Fibroblast of lung (primary cell): ENCODE measurements around the gene MICOS13. TPM values are rescaled to one million over a fixed set of nuclear protein-coding genes. Genes with fewer than 3 reads are reported as not detected.

ENCODE experiments used
- DNase-seq, 2 donors: peaks; one replicate each; pipeline versions ENCODE4 v3.0.0 to v3.0.0-alpha.2; 2010; ENCODE audit warnings: low read depth in 2 of 2
- H2AFZ ChIP-seq: 2 replicates; pipeline ENCODE4 v1.5.1; 2012; ENCODE audit warnings: low read length, control low read depth, inconsistent platforms
- H3K27ac ChIP-seq: 2 replicates; pipeline ENCODE4 v1.5.1; 2011; ENCODE audit warnings: low read length, control low read depth; ENCODE audit not compliant: insufficient read depth
- H3K27me3 ChIP-seq: 2 replicates; pipeline ENCODE4 v1.5.1; 2011; ENCODE audit warnings: mild to moderate bottlenecking, low read length; ENCODE audit not compliant: control insufficient read depth, insufficient read depth
- H3K36me3 ChIP-seq: 2 replicates; pipeline ENCODE4 v1.5.1; 2011; ENCODE audit warnings: low read length; ENCODE audit not compliant: control insufficient read depth, insufficient read depth
- H3K4me1 ChIP-seq: 2 replicates; pipeline ENCODE4 v1.5.1; 2011; ENCODE audit warnings: low read length; ENCODE audit not compliant: control insufficient read depth, insufficient read depth; ENCODE audit errors: extremely low read depth
- H3K4me2 ChIP-seq: 2 replicates; pipeline ENCODE4 v1.5.1; 2011; ENCODE audit warnings: low read length, control low read depth; ENCODE audit not compliant: insufficient read depth; ENCODE audit errors: extremely low read depth
- H3K4me3 ChIP-seq, 4 experiments: fragments of 200-600 bp in 1 of 4; sonication (generic) in 1 of 4; replicated peaks in 1 of 4; 2 replicates each; pipeline ENCODE4 v1.5.1; 2011 to 2016; ENCODE audit warnings: low read length in 4 of 4, low read depth in 3 of 4, mild to moderate bottlenecking in 3 of 4, control low read depth in 2 of 4, inconsistent platforms in 1 of 4, mixed read lengths in 1 of 4; ENCODE audit not compliant: insufficient read depth in 1 of 4; ENCODE audit errors: control extremely low read depth in 1 of 4
- H3K79me2 ChIP-seq: 2 replicates; pipeline ENCODE4 v1.5.1; 2012; ENCODE audit warnings: mild to moderate bottlenecking, low read length, inconsistent platforms; ENCODE audit not compliant: control insufficient read depth, insufficient read depth
- H3K9ac ChIP-seq: 2 replicates; pipeline ENCODE4 v1.5.1; 2011; ENCODE audit warnings: mild to moderate bottlenecking, low read length, control low read depth; ENCODE audit not compliant: insufficient read depth
- H3K9me3 ChIP-seq: 2 replicates; pipeline ENCODE4 v1.5.1; 2012; ENCODE audit warnings: low read depth, low read length; ENCODE audit not compliant: control insufficient read depth, insufficient read depth
- H4K20me1 ChIP-seq: 2 replicates; pipeline ENCODE4 v1.5.1; 2011; ENCODE audit warnings: low read length; ENCODE audit not compliant: control insufficient read depth, insufficient read depth; ENCODE audit errors: extremely low read depth
- CTCF ChIP-seq, 2 donors: IDR thresholded peaks in 1 of 2; conservative IDR thresholded peaks in 1 of 2; 1 replicate in 1 of 2; 2 replicates in 1 of 2; pipeline ENCODE4 v1.5.1; 2011 to 2012; ENCODE audit warnings: low read length in 2 of 2, control low read depth in 1 of 2, inconsistent platforms in 1 of 2, low read depth in 1 of 2, mild to moderate bottlenecking in 1 of 2
- EZH2 ChIP-seq: IDR thresholded peaks from 2 replicates; pipeline ENCODE4 v1.5.1; 2012; ENCODE audit warnings: low read length, control low read depth, mild to moderate bottlenecking; ENCODE audit errors: missing control alignments
- polyA plus RNA-seq, 2 donors: library from polyadenylated mRNA; depleted of rRNA in 1 of 2; stranded (reverse) in 1 of 2; unstranded in 1 of 2; fragments of >200 nt; gene quantifications; 2 replicates each; pipeline ENCODE4 v1.2.1, GENCODE V29; 2011 to 2012; ENCODE audit warnings: missing spikeins in 1 of 2
- total RNA-seq: library from RNA; depleted of rRNA; stranded (reverse); fragments of >200 nt; gene quantifications from 2 replicates; pipeline ENCODE4 v1.2.1, GENCODE V29; 2014

Gene MICOS13
- total and polyA plus RNA-seq, 2 donors (not counting 1 experiment from before 2014, with no cell fraction given): 20.8 to 73.5 TPM

DNA sequence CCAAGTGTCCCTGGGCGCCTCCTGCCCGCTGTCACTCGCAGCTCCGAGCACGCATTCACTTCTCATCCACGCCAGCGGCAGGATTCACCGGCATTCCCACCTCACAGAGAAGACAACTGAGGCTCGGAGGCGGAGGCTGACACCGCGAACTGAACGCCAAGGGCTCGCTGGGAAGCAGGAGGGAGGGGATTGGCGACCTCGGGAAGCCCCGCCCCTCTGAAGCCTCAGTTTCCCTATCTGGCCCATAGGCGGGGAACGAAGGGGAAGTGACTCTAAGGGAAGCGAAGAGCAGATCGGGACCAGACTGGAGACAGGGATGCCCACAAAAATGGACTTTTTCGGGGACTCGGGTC lies 256 bp downstream of the MICOS13 start:
- TF ChIP-seq CTCF (conservative IDR thresholded peaks at IDR 0.05 in 1 of 2, IDR thresholded peaks at IDR 0.05 in 1 of 2; ENCODE audit: low read depth in 1 of 2, low read length in 2 of 2) (no peak), EZH2 (no peak)
- Histone ChIP-seq H3K9me3 (no peaks in the 10 kb centered on the region), H3K36me3 (peaks cover 1% of the 10 kb centered on the region)

DNA sequence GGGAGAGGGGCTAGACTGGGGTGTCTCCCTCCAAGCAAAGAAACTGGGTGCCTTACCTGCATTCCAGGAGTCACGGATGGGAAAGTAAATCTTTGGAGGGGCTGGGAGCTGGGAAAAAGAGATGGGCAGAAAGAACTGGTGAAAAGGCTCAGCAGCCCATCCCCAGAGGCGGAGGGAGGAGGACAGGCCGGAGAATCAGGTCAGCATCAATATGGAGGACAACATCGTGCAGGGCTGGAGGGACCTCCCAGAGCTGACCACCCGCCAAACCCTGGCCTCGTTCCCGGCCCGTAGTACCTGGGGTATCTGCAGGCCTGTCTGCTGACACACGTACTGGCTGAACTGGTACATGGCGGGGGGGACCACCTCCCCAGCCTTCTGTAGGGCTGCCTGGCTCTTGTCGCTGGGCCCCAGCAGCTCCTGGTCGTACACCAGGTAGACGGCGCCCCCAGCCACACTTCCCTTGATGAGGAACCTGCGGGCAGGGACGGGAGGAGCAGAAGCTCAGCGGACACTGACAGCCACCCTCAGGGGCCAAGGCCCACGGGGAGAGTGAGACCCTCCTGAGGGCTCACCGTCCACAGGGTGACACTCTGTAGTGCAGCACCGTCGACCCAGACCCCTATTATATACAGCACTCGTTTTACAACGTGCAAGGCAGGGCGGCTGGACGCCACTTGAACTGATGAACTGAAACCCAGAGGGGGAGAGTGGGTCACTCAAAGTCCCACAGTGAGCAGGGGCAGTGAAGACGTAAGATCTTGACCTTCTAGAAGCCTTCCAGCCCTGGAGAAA lies 830 bp downstream of the MICOS13 start:
- Histone ChIP-seq H3K9me3 (no peaks in the 10 kb centered on the region), H4K20me1 (no peaks in the 10 kb centered on the region), H3K27me3 (peaks cover 3% of the 10 kb centered on the region), H2AFZ (peak overlapping the region; percentile 73), H3K36me3 (peaks cover 1% of the 10 kb centered on the region), H3K79me2 (peaks cover 10% of the 10 kb centered on the region), H3K4me3 (peak overlapping the region; percentile 75 to 98 (median 86)), H3K4me1 (peaks cover 4% of the 10 kb centered on the region), H3K27ac (peak overlapping the region; percentile 92), H3K4me2 (peak overlapping the region; percentile 96), H3K9ac (peak overlapping the region; percentile 90)
- DNase-seq: no peak
- TF ChIP-seq CTCF (conservative IDR thresholded peaks at IDR 0.05 in 1 of 2, IDR thresholded peaks at IDR 0.05 in 1 of 2; ENCODE audit: low read depth in 1 of 2, low read length in 2 of 2) (no peak), EZH2 (no peak)

More for the DNA sequence above, 256 bp downstream of the MICOS13 start:
- no peak for DNase-seq
- peak overlapping the region; percentile 73 for H2AFZ ChIP-seq
- peaks cover 10% of the 10 kb centered on the region for H3K79me2 ChIP-seq
- no peaks in the 10 kb centered on the region for H4K20me1 ChIP-seq
- H3K9ac ChIP-seq: peak overlapping the region; percentile 90
- H3K4me2 ChIP-seq: peak overlapping the region; percentile 96
- H3K4me3 ChIP-seq: peak overlapping the region; percentile 75 to 98 (median 86)
- H3K27ac ChIP-seq: peak overlapping the region; percentile 92
- H3K4me1 ChIP-seq: peaks cover 4% of the 10 kb centered on the region
- H3K27me3 ChIP-seq: peaks cover 3% of the 10 kb centered on the region

DNA sequence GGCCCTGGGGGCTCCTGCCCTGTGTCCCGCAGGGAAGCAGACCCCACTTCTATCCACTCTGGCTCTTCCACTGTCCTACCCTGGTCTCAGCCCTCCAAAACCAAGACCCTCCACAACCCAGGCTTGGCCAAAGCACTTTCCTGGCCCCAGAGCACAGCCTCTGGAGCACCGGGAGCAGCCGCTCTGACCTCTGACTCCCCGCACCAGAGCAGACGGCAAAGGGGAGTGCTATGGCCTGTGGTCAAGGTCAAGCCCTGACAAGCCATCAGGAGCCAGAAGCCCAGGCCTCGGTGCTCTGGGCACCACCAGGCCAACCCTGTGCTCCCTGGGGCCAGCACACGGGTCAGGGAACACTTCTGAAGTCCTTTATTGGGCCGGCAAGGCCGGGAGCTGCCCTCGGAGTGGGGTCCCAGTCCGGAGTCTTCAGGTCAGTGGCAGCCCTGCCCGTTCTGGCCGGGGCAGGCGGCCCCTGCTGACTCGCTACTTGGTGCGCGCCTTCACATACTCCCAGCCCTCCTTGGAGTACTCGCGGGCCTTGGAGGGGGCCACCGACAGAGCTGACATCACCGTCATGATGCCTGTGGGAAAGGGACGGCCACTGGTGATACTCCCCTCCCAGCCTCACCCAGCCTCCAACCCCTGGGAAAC lies 2.1 kb downstream of the MICOS13 start:
- peaks cover 10% of the 10 kb centered on the region for H3K79me2 ChIP-seq
- H2AFZ ChIP-seq: no peak overlapping the region
- H3K4me1 ChIP-seq: peaks cover 4% of the 10 kb centered on the region
- peaks cover 3% of the 10 kb centered on the region for H3K27me3 ChIP-seq
- no peak for DNase-seq
- TF ChIP-seq CTCF (conservative IDR thresholded peaks at IDR 0.05 in 1 of 2, IDR thresholded peaks at IDR 0.05 in 1 of 2; ENCODE audit: low read depth in 1 of 2, low read length in 2 of 2) (no peak), EZH2 (no peak)
- no peaks in the 10 kb centered on the region for H4K20me1 ChIP-seq
- peaks cover 1% of the 10 kb centered on the region for H3K36me3 ChIP-seq
- H3K9ac ChIP-seq: no peak overlapping the region
- no peak overlapping the region for H3K27ac ChIP-seq
- no peak overlapping the region for H3K4me2 ChIP-seq
- no peak overlapping the region for H3K4me3 ChIP-seq
- no peaks in the 10 kb centered on the region for H3K9me3 ChIP-seq
